Esophagus (tissue), 2 donors: ENCODE results near the gene PRKACA. TPM values are rescaled to one million over a fixed set of nuclear protein-coding genes. Genes with fewer than 3 reads are reported as not detected.
"Not testable (repeated sequence)": the region's sequence is repeated elsewhere in the genome, so short reads cannot be mapped to it uniquely, and the experiment has no call there.

Source experiments
- H3K27ac ChIP-seq, 2 donors: one replicate each; pipeline ENCODE4 v1.5.1; 2013; ENCODE audit warnings: low read depth in 2 of 2, mild to moderate bottlenecking in 2 of 2, inconsistent platforms in 1 of 2, low read length in 1 of 2, moderate library complexity in 1 of 2
- H3K27me3 ChIP-seq, 2 donors: one replicate each; pipeline ENCODE4 v1.6.1; 2013; ENCODE audit warnings: low read length in 2 of 2, control low read depth in 1 of 2, mild to moderate bottlenecking in 1 of 2; ENCODE audit not compliant: insufficient read depth in 2 of 2, control insufficient read depth in 1 of 2
- H3K36me3 ChIP-seq, 2 donors: one replicate each; pipeline ENCODE4 v1.6.1; 2013; ENCODE audit warnings: low read length in 1 of 2; ENCODE audit not compliant: control insufficient read depth in 2 of 2, insufficient read depth in 2 of 2
- H3K4me1 ChIP-seq, 2 donors: one replicate each; pipeline ENCODE4 v1.6.1; 2013; ENCODE audit warnings: low read length in 1 of 2; ENCODE audit not compliant: control insufficient read depth in 2 of 2, insufficient read depth in 2 of 2
- H3K4me3 ChIP-seq, 2 donors: one replicate each; pipeline ENCODE4 v1.5.1; 2013; ENCODE audit warnings: low read length in 2 of 2, mild to moderate bottlenecking in 2 of 2, low read depth in 1 of 2, moderate library complexity in 1 of 2
- H3K9me3 ChIP-seq, 2 donors: one replicate each; pipeline ENCODE4 v1.6.1; 2013; ENCODE audit warnings: mild to moderate bottlenecking in 2 of 2, low read depth in 1 of 2, low read length in 1 of 2, moderate library complexity in 1 of 2; ENCODE audit not compliant: control insufficient read depth in 2 of 2, insufficient read depth in 1 of 2
- WGBS, 2 donors: extraction: QIAGEN DNeasy Blood & Tissue Kit; methylation state at CpG; one replicate each; pipeline ENCODE4 v1.1.7; 2013; 5-methylcytosine and 5-hydroxymethylcytosine counted together
- polyA plus RNA-seq, 2 donors: library from polyadenylated mRNA; stranded (reverse); fragments of 200-250 nt; gene quantifications; one replicate each; pipeline ENCODE4 v1.2.3, GENCODE V29; 2013
- donor health status: healthy with polysubstance abuse.
- donor health status: Bipolar disorder and iron deficiency.

Gene PRKACA
- polyA plus RNA-seq, 2 donors: 31.2 to 32.2 TPM

DNA sequence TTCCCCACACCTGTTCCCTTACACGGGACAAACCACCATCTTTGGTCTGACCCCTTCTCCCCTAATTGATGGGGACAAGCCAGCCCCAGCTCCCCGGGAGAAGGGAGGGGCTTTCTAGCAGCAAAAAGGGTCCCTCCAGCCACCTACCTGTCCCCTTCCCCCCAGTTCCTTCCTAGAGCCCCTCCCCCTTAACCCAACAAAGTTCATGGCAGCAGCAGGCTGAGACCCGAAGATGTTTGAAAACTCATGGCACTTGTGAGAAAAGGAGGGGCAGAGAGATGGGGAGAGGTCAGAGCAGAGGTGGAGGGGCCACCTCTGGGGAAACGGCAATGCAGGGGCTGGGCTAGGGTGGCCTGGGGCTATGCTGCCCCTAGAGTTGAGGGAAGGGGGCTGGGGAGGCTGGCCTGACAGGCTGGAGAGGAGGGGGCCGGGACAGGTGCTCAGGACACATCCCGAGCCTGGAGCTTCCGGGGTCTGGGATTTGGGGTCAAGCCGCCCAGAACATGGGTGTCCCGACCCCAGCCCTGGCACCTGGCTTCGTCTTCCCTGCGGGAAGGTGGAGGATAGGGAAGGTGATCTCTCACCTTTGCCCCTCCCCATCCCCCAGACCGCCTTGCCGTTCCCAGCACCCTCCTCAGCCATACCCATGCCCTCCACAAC lies 31.3 kb upstream of the PRKACA start:
- whole genome bisulfite sequencing, 2 donors: 60 to 65% methylated on average over 12 to 13 of the region's 13 CpGs

GRCh38 chr19:14147797-14148605 lies 30.4 kb upstream of the PRKACA start:
- 34 to 40% methylated on average over 20 of the region's 20 CpGs for WGBS, 2 donors
- peaks cover 0 to 18% of the 10 kb centered on the region in 2 donors for H3K4me1 ChIP-seq
- H3K36me3 ChIP-seq: peaks cover 0 to 6% of the 10 kb centered on the region in 2 donors
- H3K27ac ChIP-seq: peak overlapping the region; percentile 33 to 83
- H3K4me3 ChIP-seq: no peak overlapping the region
- no peaks in the 10 kb centered on the region for H3K9me3 ChIP-seq
- H3K27me3 ChIP-seq: no peaks in the 10 kb centered on the region

More for the DNA sequence above, 31.3 kb upstream of the PRKACA start:
- Histone ChIP-seq H3K4me1 (peaks cover 0 to 18% of the 10 kb centered on the region in 2 donors), H3K27me3 (no peaks in the 10 kb centered on the region), H3K27ac (peak overlapping the region; percentile 80 to 83), H3K36me3 (peaks cover 0 to 6% of the 10 kb centered on the region in 2 donors), H3K9me3 (no peaks in the 10 kb centered on the region), H3K4me3 (no peak overlapping the region)

- peaks cover 0 to 2% of the 10 kb centered on the region in 2 donors for H3K36me3 ChIP-seq
- no peaks in the 10 kb centered on the region for H3K9me3 ChIP-seq
- H3K4me3 ChIP-seq: no peak overlapping the region
- H3K27me3 ChIP-seq: no peaks in the 10 kb centered on the region
- H3K27ac ChIP-seq: no peak overlapping the region
- peaks cover 0 to 18% of the 10 kb centered on the region in 2 donors for H3K4me1 ChIP-seq
- WGBS, 2 donors: 52 to 54% methylated on average over 7 of the region's 7 CpGs
Observed at GRCh38 chr19:14146789-14147216, 29.2 kb upstream of the PRKACA start.

DNA sequence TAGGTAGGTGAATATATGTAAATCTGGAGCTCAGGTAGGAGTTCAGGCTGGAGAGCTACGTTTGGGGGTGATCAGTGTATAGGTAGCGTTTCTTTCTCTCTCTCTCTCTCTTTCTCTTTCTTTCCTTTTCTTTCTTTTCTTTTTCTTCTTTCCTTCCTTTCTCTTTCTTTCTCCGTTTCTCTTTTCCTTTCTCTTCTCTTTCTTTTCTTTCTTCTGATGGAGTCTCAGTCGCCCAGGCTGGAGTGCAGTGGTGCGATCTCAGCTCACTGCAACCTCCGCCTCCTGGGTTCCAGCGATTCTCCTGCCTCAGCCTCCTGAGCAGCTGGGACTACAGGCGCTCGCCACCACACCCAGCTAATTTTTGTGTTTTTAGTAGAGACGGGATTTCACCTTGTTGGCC lies 28.6 kb upstream of the PRKACA start:
- not testable (repeated sequence) for H3K9me3 ChIP-seq, H3K27me3 ChIP-seq, H3K27ac ChIP-seq, H3K4me3 ChIP-seq, H3K36me3 ChIP-seq
- WGBS, 2 donors: 91 to 92% methylated on average over 10 of the region's 10 CpGs
- H3K4me1 ChIP-seq: peaks cover 0 to 18% of the 10 kb centered on the region in 2 donors

GRCh38 chr19:14145381-14145780 lies 27.8 kb upstream of the PRKACA start:
- Histone ChIP-seq H3K9me3 (no peaks in the 10 kb centered on the region), H3K27ac (no peak overlapping the region), H3K4me1 (peaks cover 0 to 17% of the 10 kb centered on the region in 2 donors), H3K4me3 (no peak overlapping the region), H3K27me3 (no peaks in the 10 kb centered on the region), H3K36me3 (no peaks in the 10 kb centered on the region)
- WGBS, 2 donors: 84 to 88% methylated on average over 6 of the region's 6 CpGs

GRCh38 chr19:14142262-14143190 lies 25.0 kb upstream of the PRKACA start:
- Histone ChIP-seq H3K9me3 (no peaks in the 10 kb centered on the region), H3K4me3 (no peak overlapping the region), H3K36me3 (no peaks in the 10 kb centered on the region), H3K27ac (no peak overlapping the region), H3K27me3 (no peaks in the 10 kb centered on the region), H3K4me1 (no peaks in the 10 kb centered on the region)
- 88 to 90% methylated on average over 12 of the region's 12 CpGs for WGBS, 2 donors

GRCh38 chr19:14141041-14141440 lies 23.5 kb upstream of the PRKACA start:
- H3K4me3 ChIP-seq: no peak overlapping the region
- no peaks in the 10 kb centered on the region for H3K9me3 ChIP-seq
- H3K36me3 ChIP-seq: no peaks in the 10 kb centered on the region
- no peaks in the 10 kb centered on the region for H3K4me1 ChIP-seq
- 92 to 93% methylated on average over 8 of the region's 8 CpGs for WGBS, 2 donors
- H3K27ac ChIP-seq: no peak overlapping the region
- no peaks in the 10 kb centered on the region for H3K27me3 ChIP-seq

DNA sequence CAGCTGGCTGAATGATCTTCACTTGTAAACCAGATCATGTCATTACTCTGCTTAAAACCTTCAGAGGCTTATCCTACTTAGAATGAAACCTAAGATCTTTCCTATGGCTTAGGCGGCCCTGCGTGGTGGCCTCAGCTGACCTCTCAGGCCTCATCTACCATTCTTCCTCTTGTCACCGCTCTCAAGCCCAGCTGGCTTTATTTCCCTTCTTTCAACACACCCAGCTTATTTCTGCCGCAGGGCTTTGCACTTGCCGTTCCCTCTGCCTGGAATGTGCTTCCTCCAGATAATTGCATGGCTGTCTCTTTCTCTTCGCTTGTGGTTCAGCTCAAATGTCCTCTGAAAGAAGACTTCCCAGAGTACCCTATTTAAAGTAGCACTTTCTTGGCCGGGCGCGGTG lies 22.4 kb upstream of the PRKACA start:
- H3K27ac ChIP-seq: peak overlapping the region in 1 of 2 donors; percentile 24
- H3K4me3 ChIP-seq: no peak overlapping the region
- H3K4me1 ChIP-seq: peaks cover 0 to 3% of the 10 kb centered on the region in 2 donors
- H3K36me3 ChIP-seq: no peaks in the 10 kb centered on the region
- WGBS, 2 donors: 71 to 80% methylated on average over 9 of the region's 9 CpGs
- H3K9me3 ChIP-seq: no peaks in the 10 kb centered on the region
- H3K27me3 ChIP-seq: no peaks in the 10 kb centered on the region

DNA sequence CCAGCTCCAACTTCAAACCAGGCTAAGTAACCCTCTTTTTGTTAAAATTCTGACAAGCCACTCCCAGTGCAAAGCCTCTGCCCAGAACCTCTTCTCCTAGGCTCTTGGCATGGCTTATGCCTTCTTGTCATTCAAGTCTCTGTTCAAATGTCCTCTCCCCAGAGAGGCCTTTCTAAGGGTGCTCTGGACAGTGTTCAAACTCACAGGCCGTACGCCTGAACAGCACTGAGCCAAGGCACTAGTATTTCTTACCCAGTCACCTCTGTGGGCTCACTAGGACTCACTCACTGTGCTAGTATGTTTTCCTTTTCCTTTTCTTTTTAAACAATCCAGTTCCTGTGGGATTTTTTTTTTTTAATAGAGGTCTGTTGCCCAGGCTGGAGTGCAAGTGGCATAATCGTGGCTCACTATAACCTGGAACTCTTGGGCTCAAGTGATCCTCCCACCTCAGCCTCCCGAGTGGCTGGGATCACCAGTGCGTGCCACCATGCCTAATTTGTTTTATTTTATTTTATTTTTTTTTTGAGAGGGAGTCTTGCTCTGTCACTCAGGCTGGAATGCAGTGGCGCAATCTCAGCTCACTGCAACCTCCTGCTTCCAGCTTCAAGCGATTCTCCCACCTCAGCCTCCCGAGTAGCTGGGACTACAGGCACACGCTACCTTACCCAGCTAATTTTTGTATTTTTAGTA lies 21.2 kb upstream of the PRKACA start:
- no peaks in the 10 kb centered on the region for H3K36me3 ChIP-seq
- 76 to 81% methylated on average over 9 of the region's 9 CpGs for WGBS, 2 donors

More for the DNA sequence above, 21.2 kb upstream of the PRKACA start:
- Histone ChIP-seq H3K4me1 (peaks cover 0 to 3% of the 10 kb centered on the region in 2 donors), H3K27me3 (no peaks in the 10 kb centered on the region), H3K27ac (peak overlapping the region; percentile 4 to 77), H3K9me3 (no peaks in the 10 kb centered on the region), H3K4me3 (no peak overlapping the region)
